GM19238 (cell line): ENCODE measurements around the gene ACIN1.

Source experiments
- DNase-seq: peaks from one replicate; pipeline ENCODE4 v3.0.0; 2011; ENCODE audit warnings: low spot score; ENCODE audit not compliant: insufficient read length

Gene ACIN1, protein sequence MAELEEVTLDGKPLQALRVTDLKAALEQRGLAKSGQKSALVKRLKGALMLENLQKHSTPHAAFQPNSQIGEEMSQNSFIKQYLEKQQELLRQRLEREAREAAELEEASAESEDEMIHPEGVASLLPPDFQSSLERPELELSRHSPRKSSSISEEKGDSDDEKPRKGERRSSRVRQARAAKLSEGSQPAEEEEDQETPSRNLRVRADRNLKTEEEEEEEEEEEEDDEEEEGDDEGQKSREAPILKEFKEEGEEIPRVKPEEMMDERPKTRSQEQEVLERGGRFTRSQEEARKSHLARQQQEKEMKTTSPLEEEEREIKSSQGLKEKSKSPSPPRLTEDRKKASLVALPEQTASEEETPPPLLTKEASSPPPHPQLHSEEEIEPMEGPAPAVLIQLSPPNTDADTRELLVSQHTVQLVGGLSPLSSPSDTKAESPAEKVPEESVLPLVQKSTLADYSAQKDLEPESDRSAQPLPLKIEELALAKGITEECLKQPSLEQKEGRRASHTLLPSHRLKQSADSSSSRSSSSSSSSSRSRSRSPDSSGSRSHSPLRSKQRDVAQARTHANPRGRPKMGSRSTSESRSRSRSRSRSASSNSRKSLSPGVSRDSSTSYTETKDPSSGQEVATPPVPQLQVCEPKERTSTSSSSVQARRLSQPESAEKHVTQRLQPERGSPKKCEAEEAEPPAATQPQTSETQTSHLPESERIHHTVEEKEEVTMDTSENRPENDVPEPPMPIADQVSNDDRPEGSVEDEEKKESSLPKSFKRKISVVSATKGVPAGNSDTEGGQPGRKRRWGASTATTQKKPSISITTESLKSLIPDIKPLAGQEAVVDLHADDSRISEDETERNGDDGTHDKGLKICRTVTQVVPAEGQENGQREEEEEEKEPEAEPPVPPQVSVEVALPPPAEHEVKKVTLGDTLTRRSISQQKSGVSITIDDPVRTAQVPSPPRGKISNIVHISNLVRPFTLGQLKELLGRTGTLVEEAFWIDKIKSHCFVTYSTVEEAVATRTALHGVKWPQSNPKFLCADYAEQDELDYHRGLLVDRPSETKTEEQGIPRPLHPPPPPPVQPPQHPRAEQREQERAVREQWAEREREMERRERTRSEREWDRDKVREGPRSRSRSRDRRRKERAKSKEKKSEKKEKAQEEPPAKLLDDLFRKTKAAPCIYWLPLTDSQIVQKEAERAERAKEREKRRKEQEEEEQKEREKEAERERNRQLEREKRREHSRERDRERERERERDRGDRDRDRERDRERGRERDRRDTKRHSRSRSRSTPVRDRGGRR

DNA sequence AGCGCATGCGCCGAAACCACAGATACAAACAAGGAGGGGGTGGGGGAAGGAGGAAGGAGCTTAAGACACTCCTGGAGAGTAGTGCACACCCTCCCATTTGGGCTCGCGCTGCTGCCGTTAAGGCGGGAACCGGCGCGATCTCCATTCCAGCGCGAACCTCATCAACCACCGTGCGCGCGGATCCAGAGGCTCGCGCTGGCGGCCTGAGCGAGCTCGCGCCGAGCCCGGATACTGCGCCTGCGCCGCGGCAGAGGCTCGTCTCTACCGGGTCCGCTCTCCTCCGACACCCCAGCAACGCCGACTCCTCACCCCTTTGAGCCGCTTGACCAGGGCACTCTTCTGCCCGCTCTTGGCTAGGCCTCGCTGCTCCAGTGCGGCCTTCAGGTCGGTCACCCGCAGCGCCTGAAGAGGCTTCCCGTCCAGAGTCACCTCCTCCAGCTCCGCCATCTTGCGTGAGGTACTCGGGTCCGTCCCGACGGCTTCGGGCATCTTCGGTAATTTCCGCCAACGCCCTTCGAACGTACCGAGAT, at the start of gene ACIN1:
Gene ACIN1, minus strand, starts transcription at position 471 of the 530 bp plus-strand sequence. Its CDS starts 24 bp downstream, at position 447.
- peak; percentile 65 for DNase-seq

DNA sequence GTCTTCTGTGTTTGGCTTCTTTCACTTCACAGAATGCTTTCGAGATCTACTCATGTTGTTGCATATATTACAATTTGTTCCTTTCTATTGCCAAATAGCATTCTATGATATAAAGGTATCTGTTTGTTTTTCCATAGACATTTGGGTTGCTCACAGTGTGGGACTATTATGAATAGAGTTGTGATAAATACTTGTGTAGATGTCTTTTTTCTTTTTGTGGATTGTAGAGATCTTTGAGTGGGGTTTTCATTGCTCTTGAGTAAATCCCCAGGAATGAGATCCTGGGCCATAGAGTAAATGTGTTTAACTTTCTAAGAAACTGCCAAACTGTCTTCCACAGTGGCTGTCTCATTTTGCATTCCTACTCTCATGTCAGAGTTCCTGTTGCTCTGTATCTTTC, 49.0 kb upstream of the ACIN1 start:
- DNase-seq: no peak

DNA sequence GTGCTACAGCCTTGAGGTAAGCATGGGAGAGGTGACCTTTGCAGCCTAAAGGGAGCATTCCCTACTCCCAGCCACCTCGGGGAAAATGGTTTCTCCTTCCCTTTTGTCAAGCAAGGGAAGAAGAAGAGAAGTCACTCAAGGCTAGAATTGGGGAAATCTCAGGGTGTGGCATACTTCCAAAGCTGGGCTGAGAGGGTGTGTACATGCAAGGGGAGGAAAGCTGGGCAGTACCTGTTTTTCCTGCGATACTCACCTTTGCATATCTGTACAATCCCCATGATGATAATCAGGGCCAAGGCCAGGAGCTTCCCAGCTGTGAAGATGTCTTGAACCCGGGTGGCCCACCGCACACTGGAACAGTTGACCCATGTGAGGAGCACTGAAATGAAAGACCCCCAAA, 47.9 kb upstream of the ACIN1 start:
- DNase-seq: no peak

DNA sequence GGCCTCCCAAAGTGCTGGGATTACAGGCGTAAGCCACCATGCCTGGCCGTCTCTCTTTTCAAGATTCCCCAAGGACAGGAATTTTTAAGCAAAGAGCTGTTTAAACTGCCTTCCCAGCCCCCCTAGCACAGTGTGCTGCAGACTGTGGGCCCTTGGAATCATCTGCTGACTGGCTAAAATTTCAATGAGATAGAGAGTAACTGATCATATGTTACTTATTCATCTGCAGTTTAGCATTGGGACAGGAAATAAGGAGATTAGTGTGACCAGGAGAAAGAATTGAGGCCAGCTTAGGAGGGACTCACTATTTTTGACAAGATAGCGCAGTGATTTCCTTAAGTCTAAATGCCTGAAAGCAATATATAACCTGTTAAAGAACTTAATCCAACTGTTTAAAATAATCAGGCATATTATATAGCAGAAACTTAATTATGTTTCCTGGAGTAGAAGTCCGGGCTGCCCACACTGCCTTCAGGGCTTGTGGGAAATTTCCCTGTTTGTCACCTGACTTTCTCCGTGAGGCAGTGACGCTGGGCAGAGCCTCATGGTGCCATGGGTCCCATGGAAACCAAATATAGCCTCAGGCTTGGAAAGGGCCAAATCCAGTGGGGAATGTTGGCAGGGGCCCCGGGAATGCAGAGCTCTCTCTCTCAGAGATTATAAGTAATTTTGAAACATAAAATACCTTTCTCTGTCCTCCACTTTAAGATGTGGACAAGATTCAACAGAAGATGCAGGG, 46.9 kb upstream of the ACIN1 start:
- no peak for DNase-seq

DNA sequence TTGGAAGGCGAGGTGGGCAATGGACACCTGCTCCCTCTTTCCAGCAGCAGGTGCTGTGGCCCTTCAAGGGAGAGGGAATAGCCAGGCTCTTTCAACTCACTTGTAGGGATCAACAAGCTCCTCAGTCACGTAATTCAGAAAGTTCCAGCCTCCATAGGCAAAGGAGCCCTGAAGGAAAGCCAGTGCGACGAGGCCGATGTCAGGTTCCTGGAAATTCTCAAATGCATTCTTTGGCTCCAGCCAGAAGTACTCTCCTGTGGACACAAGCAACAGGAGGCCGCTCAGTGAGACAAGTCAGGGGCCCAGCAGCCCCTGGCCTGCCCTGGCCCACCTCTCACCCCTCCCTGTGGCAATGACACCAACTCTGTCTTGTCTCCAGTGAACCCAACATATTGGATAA, 45.4 kb upstream of the ACIN1 start:
- no peak for DNase-seq

DNA sequence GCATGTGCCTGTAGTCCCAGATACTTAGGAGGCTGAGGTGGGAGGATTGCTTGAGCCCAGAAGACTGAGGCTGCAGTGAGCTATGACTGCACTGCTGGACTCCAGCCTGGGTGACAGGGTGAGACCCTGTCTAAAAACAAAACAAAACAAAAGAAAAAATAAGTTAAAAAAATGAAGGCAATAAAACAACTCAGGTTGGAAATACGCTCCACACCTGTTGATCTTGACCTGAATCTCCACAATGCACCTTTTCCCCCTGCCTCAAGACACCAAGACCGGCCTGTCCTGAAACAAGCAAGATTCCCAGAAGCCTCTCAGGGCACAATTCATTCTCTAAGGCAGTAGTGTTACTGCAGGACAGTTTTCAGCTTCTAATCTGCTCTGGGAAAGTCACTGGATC, 44.9 kb upstream of the ACIN1 start:
- DNase-seq: no peak

DNA sequence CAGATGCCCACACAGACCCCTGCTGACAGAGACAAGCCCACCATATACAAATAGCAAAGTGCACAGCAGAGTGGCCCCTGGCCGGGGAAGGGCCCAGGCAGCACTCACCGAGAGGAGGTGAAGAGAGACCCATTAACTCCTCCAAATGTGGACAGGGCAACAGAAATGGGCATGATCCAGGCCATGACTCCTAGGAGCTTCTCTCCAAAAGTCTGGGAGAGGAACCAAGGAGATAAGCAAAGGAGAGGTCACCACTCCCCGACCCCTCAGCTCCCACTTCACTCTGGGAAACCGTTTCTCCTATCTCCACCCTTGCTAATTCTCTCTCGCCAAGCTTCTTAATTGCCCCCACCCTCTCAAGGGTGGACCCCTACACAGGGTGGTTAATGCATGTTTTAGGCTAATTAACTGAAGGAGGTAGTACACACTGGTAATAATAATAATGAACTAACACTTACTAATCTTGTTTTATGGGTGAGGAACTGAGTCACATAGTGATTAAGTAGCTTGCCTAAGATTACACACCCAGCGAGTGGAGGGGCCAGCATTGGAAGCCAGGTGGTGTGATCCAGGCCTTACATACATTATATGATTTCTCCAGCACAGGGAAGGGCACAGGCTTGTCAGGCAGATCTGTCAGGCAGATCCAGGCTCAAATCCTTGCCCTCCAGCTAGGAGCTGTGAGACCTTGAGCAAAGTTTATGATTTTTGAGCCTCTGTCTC, 43.0 kb upstream of the ACIN1 start:
- no peak for DNase-seq

DNA sequence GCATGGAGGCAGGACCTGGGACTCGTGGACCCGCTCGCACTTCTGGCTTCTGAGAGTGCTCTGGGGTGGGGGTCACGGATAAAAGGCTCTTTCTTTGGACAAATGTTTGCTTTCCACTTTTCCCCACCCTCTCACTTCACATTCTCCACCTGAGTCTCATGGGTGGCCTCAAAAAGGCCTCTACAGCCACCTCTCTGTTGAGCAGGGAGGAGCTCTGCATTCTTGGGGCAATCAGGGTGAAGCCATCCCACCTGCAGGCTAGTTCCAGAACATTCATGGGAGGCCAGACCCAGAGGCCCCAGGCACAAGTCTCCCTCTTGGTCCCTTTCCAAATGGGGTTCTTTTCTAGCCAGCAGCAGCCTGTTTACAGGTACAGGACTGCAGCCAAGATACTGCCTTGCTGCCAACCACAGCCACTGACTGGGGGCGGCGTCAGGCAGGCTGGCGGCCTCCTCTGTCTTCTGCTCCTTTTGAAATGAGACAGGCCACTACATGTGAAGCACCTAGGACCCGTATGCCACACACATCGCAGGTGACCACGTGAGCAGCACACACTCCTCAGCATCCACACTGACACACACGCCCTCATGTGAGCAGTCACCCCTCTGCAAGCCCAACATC, 42.4 kb upstream of the ACIN1 start:
- no peak for DNase-seq

DNA sequence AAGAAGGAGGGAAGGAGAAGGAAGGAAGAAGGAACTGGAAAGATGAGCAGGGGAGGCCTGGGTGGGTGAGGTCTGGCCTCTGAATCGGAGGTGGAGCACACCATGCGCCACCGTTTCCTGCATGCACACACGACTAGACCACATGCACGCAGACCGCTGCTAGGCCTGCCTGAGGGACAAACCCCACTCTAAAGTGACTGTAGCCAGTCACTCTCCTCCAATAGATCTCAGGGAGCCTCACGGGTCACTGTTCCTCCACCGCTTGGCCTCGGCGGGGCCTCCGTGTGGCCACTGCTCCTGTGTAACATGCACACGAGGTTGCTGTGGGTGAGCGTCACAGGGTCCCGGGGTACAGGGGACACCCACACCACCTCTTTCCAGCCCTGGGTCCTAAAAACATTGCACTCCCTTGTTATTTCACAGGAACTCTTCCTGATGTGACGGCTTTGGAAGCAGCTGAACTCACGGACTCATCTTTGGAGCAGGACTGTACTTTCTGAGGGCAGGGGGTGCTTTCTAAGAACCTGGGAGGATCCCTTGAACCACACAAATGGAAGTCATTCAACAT, 41.7 kb upstream of the ACIN1 start:
- DNase-seq: no peak

DNA sequence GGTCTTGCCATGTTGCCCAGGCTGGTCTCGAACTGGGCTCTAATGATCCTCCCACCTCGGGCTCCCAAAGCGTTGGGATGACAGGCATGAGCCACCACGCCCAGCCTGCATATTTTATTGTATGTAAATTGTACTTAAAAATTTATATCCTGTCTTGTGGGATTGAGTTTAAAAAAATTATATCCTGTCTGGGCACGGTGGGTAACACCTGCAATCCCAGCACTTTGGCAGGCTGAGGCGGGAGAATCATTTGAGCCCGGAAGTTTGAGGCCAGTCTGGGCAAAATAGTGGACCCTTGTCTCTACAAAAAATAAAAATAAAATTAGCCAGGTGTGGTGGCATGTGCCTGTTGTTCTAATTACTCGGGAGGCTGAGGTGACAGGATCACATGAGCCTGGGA, 38.0 kb upstream of the ACIN1 start:
- no peak for DNase-seq

DNA sequence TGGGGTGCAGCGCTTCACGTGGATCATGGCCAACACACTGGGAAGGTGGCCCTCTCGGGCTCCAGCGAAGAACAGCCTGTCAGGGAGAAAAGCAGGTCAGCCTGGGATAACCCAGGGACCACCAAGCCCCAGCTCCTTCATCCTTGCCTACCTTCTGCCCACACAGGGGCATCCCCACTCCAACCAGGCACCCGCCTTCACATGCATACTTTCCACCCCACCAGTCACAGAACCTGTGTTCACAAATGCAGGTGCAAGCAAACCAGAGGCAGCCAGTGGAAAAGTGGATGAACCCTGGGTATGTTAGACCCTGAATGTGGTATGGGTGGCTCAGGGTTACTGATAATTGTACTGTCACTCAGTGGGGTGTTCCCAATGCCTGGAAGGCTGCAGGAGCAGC, 36.5 kb upstream of the ACIN1 start:
- DNase-seq: no peak

DNA sequence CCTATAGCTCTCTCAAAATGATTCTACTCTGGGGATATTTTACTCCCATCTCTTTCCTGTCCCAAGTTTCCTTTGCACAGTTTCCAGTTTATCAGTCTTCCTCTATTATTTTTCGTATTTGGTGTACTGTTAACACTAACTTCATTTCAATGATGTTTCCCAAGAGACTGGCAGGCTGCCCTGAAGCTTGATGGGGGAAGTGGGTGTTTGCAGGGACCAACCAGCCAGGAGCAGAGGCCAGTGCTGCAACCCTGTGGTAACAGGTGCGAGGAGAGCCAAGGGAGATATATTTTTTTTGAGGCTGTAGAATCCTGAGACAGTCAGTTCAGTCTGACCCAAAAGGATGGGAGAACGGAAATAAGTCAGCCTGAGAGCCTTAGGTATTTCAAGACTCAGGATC, 35.9 kb upstream of the ACIN1 start:
- DNase-seq: no peak

DNA sequence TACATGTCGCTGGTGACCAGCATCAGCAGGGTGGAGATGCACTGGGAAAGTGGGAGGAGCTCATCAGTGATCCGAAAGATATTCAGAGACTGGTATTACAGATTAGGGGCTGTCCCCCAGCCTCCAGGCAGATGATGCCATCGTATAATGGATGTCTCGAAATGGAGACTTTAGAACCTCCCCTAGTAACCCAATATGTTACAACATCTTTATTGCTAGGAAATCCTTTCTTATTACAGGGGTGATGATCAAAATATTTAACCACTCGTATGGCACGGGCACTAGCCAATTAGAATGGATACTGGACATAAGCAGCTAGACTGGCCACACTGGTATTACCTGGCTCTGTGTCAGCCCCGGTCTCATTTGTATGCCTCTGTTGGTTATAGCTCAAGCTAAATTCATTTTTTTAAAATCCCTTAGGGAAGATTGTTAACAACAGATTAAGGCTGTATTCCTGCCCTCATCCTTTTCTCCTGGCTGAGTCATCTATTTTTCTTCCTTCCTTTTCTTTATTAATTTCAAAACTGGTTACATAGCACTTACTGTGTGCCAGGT, 34.9 kb upstream of the ACIN1 start:
- no peak for DNase-seq

DNA sequence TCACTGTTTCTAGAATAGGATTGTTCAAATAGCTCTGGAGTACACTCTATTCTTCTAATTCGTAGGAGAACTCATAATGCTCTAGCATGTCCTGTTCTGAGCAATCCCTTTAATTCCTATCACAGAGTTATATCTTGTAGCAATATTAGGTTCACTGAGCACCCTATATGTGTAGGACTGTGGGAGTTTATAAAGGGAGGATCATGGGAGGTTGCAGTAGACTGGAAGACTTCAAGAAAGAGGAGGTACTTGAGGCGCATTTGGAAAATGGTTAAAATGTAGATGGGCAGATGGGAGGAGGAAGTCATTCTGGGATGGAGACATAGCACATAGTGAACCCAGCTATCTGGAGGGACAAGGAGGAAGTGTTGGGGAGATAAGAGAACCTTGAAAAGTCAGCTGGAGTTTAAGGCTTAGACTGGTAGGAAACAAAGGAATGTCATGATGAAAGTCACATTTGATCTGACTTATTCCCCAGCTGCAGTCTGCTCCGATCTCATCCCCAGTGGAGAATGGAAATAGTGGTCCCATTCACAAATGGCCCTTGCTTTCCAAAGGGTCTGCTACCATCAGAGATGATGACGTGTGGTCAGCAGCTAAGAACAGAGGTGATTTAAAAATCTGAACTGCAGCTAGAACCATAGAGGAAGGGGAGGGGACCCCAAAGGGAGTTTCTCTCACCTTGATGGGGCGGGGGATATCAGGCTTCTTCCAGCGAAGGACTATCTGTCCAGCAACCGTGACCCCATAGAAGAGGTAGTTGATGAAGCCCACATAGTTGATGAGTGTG, 34.2 kb upstream of the ACIN1 start:
- no peak for DNase-seq

DNA sequence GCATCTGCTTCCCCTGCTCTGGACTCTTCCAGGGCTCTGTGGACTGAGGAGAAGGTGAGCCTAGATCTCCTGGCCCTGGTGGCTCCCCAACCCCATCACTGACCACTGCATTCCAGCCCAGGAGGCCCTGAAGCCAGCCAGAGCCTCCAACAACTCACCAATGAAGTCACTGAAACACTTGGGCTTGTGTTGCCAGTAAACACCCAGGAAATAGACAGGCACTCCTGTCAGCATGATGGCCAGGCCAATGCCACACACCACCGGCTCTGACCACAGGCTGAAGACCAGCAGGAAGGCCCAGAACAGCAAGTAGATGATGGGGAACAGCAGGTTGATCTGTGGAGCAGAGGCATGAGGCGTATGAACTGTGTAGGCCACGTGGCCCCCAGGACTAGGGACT, 32.9 kb upstream of the ACIN1 start:
- DNase-seq: no peak

DNA sequence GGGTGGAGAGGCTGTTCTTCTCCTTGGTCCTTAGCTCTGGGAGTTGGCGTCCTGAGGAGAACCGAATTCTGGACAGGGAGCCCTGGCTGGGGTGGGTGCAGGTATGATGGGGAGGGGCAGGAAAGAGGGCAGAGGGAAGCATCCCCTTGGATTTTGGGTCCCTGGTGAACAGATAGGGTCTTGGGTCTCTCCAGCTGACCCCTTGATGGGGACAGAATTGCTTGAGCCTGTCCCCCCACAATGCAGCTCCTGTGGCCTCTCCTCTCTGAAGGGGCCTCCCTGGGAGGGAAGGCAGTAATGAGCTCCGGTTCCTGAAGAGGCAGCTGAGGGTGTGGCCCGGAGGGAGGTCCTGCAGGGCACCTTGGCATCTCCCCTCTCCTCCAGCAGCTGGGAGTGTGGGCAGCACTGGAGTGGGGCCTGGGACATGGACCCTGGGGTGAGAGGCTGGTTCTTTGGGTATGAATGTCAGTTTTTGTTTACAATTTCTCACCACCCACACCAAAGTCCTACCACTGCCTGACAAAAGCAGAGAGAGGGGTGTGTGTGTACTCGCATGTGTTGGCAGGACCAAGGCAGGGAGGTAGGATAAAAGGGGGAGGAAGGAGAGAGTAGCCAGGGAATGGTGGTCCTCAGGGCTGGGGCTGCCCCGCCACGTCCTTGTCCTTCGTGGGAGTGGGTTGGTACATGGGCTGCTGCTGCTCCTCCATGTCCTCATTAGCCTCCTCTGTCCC, 31.8 kb upstream of the ACIN1 start:
- no peak for DNase-seq

DNA sequence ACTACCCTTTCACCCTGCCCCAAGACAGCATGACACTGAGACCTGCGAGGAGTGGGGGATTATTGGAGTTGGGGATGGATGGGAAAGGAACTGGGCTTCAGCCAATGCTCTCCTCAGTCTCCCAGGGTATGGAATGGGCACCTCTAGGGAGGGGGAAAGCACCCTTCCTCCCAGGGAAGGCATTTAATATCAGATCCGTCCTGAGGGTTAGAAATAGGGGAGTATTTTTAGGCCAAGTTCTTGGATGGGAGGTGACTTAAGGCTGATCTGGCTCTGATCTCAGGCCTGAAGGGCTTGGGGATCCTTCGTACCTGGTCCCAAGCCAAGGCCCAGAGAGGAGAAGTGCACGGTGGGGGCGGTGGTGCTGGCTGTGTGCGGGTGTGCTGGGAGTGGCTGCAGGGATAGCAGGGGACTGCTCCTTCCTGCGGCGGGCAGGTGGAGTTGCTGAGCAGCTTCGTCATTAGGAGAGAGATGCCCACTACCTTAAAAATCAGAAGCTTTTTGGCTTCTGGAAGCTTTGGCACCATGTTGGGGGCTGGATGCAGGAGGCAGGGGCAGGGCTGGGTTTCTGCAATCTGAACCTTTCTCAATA, 31.1 kb upstream of the ACIN1 start:
- no peak for DNase-seq
